Upper lobe of right lung (tissue), 1 donor: Measurements from ENCODE around the gene OCIAD1. TPM values are rescaled to one million over a fixed set of nuclear protein-coding genes. Genes with fewer than 3 reads are reported as not detected.

Experiments used
- ATAC-seq: fragments of 200-7000 bp; cut with Tn5 transposase; one replicate; pipeline ENCODE4 v1.9.1; 2020; ENCODE audit warnings: mild to moderate bottlenecking, moderate library complexity
- DNase-seq: peaks from one replicate; pipeline ENCODE4 v3.0.0-alpha.2; 2020
- H3K27ac ChIP-seq: fragments of 200-600 bp; one replicate; pipeline ENCODE4 v1.8.0; 2022
- H3K27me3 ChIP-seq: fragments of 200-600 bp; one replicate; pipeline ENCODE4 v1.8.0; 2022; ENCODE audit warnings: mild to moderate bottlenecking
- H3K36me3 ChIP-seq: fragments of 200-600 bp; one replicate; pipeline ENCODE4 v1.8.0; 2022
- H3K4me1 ChIP-seq: fragments of 200-600 bp; one replicate; pipeline ENCODE4 v1.8.0; 2022
- H3K4me3 ChIP-seq: fragments of 200-600 bp; one replicate; pipeline ENCODE4 v1.8.0; 2022; ENCODE audit warnings: mild to moderate bottlenecking
- H3K9me3 ChIP-seq: fragments of 200-600 bp; one replicate; pipeline ENCODE4 v1.8.0; 2022
- intact Hi-C: fragments of 100-400 bp; cut with DNase I; formaldehyde crosslinking; loops from one replicate; pipeline ENCODE4 v1.11.0; 2022
- total RNA-seq: library from RNA; stranded (reverse); fragmentation: NEBNext Ultra II Directional; extraction: Animal tissue kit (Norgen Biotek cat#: 25700); gene quantifications from one replicate; pipeline ENCODE4 v1.2.1, GENCODE V29; 2021
- TF ChIP-seq, protein P1 (sequence below): fragments of 200-600 bp; IDR thresholded peaks from one replicate; pipeline ENCODE4 v1.8.0; 2022; ENCODE audit warnings: antibody characterized with exemption
- donor health status: DM: no; HTN: yes; CAD: no; lungs with severe emphysema.

The OCIAD1 gene
- total RNA-seq, 1 donor from 2014 or later: 101 TPM

DNA sequence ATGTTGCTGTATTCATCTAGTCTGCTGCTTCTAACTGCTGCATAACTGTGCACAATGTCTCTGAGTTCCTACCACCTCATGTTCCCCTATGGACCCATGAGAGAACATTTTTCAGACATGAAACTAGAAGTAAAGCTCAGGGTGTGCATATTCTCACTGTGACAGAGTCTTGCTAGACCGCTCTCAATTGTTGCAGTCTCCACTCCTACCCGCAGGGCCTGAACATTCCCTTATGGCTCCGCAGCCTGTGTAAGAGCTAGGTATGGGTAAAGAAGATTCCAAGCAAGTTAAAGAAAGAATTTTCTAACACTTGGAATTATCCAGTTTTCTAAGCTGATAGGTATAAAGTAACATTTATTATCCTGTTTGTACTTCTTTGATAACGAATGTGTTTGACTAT, 70.3 kb downstream of the OCIAD1 start:
- Histone ChIP-seq H3K36me3 (peaks cover 10% of the 10 kb centered on the region), H3K27me3 (no peaks in the 10 kb centered on the region), H3K9me3 (no peaks in the 10 kb centered on the region), H3K4me3 (no peak overlapping the region), H3K4me1 (peaks cover 8% of the 10 kb centered on the region), H3K27ac (no peak overlapping the region)
- ATAC-seq: no peak
- intact Hi-C loops: no loop called here
- no peak for DNase-seq
- TF ChIP-seq, protein P1, sequence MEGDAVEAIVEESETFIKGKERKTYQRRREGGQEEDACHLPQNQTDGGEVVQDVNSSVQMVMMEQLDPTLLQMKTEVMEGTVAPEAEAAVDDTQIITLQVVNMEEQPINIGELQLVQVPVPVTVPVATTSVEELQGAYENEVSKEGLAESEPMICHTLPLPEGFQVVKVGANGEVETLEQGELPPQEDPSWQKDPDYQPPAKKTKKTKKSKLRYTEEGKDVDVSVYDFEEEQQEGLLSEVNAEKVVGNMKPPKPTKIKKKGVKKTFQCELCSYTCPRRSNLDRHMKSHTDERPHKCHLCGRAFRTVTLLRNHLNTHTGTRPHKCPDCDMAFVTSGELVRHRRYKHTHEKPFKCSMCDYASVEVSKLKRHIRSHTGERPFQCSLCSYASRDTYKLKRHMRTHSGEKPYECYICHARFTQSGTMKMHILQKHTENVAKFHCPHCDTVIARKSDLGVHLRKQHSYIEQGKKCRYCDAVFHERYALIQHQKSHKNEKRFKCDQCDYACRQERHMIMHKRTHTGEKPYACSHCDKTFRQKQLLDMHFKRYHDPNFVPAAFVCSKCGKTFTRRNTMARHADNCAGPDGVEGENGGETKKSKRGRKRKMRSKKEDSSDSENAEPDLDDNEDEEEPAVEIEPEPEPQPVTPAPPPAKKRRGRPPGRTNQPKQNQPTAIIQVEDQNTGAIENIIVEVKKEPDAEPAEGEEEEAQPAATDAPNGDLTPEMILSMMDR: no peak

DNA sequence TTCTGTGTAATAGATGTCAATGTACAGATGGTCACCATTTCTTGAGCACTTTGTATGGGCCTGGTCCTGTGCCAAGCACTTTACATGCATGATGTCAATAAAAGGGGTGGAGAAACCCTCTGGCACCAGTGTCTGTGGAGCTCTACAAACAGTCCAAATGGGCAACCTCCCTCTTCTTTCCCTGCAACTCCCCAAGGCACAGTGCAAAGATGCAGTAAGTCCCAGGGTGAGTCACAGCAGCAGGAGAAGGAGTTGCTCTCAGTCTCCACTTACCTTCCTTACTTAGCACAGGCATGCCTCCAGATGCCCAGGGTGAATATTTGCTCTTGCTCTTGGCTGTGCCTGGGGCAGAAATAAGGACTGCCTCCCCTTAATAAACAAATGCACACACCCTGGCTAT, 71.4 kb downstream of the OCIAD1 start:
- no peak for DNase-seq
- intact Hi-C loops: no loop called here

DNA sequence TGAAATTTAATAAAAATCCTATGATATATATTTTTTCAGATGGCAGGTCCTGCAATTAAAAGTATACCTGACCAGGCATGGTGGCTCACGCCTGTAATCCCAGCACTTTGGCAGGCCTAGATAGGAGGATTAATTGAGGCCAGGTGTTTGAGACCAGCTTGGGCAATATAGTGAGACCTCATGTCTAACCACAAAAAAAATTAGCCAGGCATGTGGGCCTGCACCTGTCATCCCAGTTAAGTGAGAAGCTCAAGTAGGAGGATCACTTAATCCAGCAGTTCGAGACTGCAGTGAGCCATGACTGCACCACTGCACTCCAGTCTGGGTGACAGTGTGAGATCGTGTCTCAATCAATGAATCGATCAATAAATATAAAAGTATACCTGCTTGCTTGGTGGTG, 73.2 kb downstream of the OCIAD1 start:
- peaks cover 11% of the 10 kb centered on the region for H3K4me1 ChIP-seq
- TF ChIP-seq, protein P1: no peak
- H3K4me3 ChIP-seq: no peak overlapping the region
- H3K27me3 ChIP-seq: no peaks in the 10 kb centered on the region
- ATAC-seq (no peak), DNase-seq (no peak)
- no peak overlapping the region for H3K27ac ChIP-seq
- H3K36me3 ChIP-seq: peaks cover 6% of the 10 kb centered on the region
- H3K9me3 ChIP-seq: no peaks in the 10 kb centered on the region
- intact Hi-C loops: no loop called here

More for the DNA sequence above, 71.4 kb downstream of the OCIAD1 start:
- no peak overlapping the region for H3K4me3 ChIP-seq
- no peak overlapping the region for H3K27ac ChIP-seq
- no peaks in the 10 kb centered on the region for H3K27me3 ChIP-seq
- peaks cover 11% of the 10 kb centered on the region for H3K4me1 ChIP-seq
- no peaks in the 10 kb centered on the region for H3K9me3 ChIP-seq
- H3K36me3 ChIP-seq: peaks cover 6% of the 10 kb centered on the region
- ATAC-seq: peak; percentile 68
- TF ChIP-seq, protein P1: no peak

DNA sequence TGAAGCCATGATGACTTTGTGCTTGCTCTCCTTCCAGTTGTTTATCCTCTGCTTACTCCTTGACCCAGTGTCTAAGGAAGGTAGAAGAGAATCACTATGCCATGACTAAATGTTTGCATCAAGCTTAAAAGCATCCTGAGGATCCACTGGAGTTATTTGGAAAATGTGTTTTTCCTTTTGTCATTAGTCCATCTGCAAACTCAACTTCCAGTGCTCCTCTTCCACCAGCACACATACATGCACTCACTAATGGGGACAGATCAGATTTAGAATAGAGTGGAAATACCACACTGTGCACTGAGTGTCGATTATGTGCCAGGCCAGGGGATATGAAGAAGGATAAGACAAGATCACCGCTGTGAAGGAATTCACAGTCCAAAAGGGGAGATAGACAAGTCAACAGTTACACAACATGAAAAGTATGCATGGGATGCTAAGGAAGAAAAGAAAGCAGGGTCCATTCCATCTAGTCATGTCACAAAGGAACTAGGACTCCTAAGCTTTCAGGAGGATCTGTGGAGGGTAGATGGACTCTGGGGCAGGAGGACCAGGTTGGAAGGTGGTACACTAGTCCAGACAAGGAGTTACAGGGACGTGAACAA, 73.8 kb downstream of the OCIAD1 start:
- Histone ChIP-seq H3K27ac (no peak overlapping the region), H3K27me3 (no peaks in the 10 kb centered on the region), H3K36me3 (peaks cover 6% of the 10 kb centered on the region), H3K4me3 (no peak overlapping the region), H3K9me3 (no peaks in the 10 kb centered on the region), H3K4me1 (peaks cover 11% of the 10 kb centered on the region)
- intact Hi-C loops: no loop called here
- no peak for ATAC-seq
- TF ChIP-seq, protein P1: no peak
- no peak for DNase-seq

DNA sequence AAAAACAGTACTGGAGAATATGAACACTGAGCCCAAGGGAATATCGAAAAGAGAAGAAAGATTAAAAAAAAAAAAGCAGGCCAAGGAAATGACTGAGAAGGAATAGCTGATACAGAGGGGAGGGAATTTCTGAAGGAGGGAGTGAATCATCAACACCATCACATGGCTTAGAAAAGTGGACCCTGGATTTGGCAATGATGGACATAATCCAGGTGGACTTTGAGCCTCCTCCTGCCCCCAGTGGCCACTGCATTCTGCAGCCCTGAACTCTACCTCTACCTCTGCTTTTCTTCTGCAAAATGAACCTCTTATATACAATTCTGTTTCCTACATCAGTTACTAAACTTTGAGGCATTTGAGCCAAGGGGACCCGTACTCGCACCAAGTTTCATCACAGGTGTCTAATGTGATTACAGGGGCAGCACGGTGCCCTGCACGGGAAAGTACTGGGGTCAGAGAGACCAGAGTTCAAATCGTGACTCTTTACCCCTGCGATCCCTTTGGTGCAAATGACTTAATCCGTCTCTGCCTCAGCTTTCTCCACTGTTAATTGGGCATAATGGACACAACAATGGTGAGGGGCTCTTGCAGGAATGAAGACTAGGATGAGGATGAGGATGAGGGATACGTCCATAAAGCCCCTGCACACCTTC, 74.6 kb downstream of the OCIAD1 start:
- Histone ChIP-seq H3K4me1 (peaks cover 11% of the 10 kb centered on the region), H3K4me3 (peak overlapping the region; percentile 78), H3K27ac (no peak overlapping the region), H3K9me3 (no peaks in the 10 kb centered on the region), H3K27me3 (no peaks in the 10 kb centered on the region), H3K36me3 (peaks cover 6% of the 10 kb centered on the region)
- intact Hi-C loops: no loop called here
- TF ChIP-seq, protein P1: no peak
- DNase-seq (no peak), ATAC-seq (no peak)
